Measurements from ENCODE around the gene PNMA6A.

DNA sequence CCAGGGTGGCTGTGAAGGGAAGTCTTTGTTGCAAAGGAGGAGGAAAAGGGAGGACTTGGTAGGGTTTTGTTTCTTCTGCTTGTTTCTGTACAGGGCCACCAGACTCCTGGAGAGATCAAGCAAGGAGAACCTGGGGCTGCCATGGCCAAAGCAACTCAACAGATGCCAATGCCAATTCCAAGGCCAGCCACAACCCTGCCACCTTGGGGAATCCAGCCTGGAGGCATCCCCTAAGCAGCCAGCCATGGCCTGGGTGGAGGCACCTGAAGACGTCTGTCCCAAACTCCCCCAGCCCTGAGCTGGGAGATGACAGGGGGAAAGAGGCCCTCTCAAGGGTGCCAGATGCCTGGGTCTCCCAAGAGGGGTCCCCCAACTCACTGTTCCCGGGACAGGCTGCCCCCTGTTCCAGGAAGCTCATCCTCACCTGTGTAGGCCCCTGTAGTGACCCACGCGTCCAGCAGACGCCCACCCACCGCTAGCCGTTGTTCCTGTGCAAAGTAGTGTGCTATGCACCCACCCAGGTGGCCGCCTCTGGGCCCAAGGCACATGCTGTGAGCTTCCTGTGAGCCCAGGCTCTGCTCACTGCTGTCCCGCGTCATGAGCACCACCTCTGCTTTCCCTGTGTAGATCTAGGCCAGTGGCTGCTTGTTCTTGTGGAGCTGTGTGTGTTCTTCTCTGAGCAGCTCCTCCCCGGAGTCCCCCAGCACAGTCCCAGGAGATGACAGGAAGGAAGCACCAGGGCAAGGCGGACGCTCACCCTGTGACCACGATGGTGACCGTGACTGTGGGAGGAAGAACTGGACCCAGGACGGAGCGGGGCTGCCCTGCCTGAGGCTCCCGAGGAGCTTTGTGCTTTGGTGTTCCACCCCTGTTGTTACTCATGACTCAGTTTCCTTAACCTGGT is 12.8 kb upstream of the PNMA6A start:
- TF ChIP-seq, protein P1, sequence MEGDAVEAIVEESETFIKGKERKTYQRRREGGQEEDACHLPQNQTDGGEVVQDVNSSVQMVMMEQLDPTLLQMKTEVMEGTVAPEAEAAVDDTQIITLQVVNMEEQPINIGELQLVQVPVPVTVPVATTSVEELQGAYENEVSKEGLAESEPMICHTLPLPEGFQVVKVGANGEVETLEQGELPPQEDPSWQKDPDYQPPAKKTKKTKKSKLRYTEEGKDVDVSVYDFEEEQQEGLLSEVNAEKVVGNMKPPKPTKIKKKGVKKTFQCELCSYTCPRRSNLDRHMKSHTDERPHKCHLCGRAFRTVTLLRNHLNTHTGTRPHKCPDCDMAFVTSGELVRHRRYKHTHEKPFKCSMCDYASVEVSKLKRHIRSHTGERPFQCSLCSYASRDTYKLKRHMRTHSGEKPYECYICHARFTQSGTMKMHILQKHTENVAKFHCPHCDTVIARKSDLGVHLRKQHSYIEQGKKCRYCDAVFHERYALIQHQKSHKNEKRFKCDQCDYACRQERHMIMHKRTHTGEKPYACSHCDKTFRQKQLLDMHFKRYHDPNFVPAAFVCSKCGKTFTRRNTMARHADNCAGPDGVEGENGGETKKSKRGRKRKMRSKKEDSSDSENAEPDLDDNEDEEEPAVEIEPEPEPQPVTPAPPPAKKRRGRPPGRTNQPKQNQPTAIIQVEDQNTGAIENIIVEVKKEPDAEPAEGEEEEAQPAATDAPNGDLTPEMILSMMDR (IDR thresholded peaks at IDR 0.05): no peak
- TF ChIP-seq EP300 (IDR thresholded peaks at IDR 0.05): no peak

All from sigmoid colon (tissue), 4 donors.